GM23338 (cell line): ENCODE data around the gene EXOC6. TPM values are rescaled to one million over a fixed set of nuclear protein-coding genes. Genes with fewer than 3 reads are reported as not detected.

Source experiments
- ATAC-seq: fragments of 200-7000 bp; cut with Tn5 transposase; 3 replicates; pipeline ENCODE4 v1.9.1; 2020
- DNase-seq: peaks from one replicate; pipeline ENCODE4 v3.0.0-alpha.2; 2015; ENCODE audit warnings: low spot score
- H2AFZ ChIP-seq: fragments of 200-600 bp; sonication (generic); 2 replicates; pipeline ENCODE4 v1.8.0; 2016; ENCODE audit warnings: antibody characterized with exemption, mild to moderate bottlenecking, moderate library complexity
- H3F3A ChIP-seq: fragments of 200-600 bp; sonication (generic); replicated peaks from 2 replicates; pipeline ENCODE4 v1.8.0; 2017; ENCODE audit warnings: antibody characterized with exemption, mixed run types, low read depth
- H3K27ac ChIP-seq: fragments of 200-600 bp; sonication (generic); 2 replicates; pipeline ENCODE4 v1.6.1; 2016; ENCODE audit warnings: low read depth
- H3K27me3 ChIP-seq: fragments of 200-600 bp; sonication (generic); 2 replicates; pipeline ENCODE4 v1.8.0; 2016; ENCODE audit warnings: mild to moderate bottlenecking, mixed run types, moderate library complexity; ENCODE audit not compliant: insufficient read depth
- H3K36me3 ChIP-seq: fragments of 200-600 bp; sonication (generic); 2 replicates; pipeline ENCODE4 v1.8.0; 2016; ENCODE audit warnings: mild to moderate bottlenecking; ENCODE audit not compliant: insufficient read depth
- H3K4me1 ChIP-seq: fragments of 200-600 bp; sonication (generic); 2 replicates; pipeline ENCODE4 v1.8.0; 2016; ENCODE audit warnings: mild to moderate bottlenecking, moderate library complexity; ENCODE audit not compliant: insufficient read depth
- H3K4me2 ChIP-seq: fragments of 200-600 bp; sonication (generic); 2 replicates; pipeline ENCODE4 v1.7.1; 2017; ENCODE audit warnings: mixed run types
- H3K4me3 ChIP-seq: fragments of 200-600 bp; sonication (generic); 2 replicates; pipeline ENCODE4 v1.6.1; 2016; ENCODE audit warnings: mixed run types
- H3K79me2 ChIP-seq: fragments of 200-600 bp; sonication (generic); replicated peaks from 2 replicates; pipeline ENCODE4 v1.8.0; 2017; ENCODE audit warnings: mild to moderate bottlenecking; ENCODE audit not compliant: insufficient read depth
- H3K9me2 ChIP-seq: fragments of 200-600 bp; sonication (generic); 2 replicates; pipeline ENCODE4 v1.8.0; 2017; ENCODE audit not compliant: insufficient read depth
- H4K20me1 ChIP-seq: fragments of 200-600 bp; sonication (generic); replicated peaks from 2 replicates; pipeline ENCODE4 v1.8.0; 2017; ENCODE audit warnings: mild to moderate bottlenecking; ENCODE audit not compliant: insufficient read depth
- H3K27ac Mint-ChIP-seq: 2 replicates; pipeline ENCODE4 v1.8.0; 2020; ENCODE audit warnings: inconsistent platforms, mild to moderate bottlenecking, moderate library complexity, mixed read lengths
- H3K27me3 Mint-ChIP-seq: 3 replicates; pipeline ENCODE4 v1.8.0; 2022; ENCODE audit warnings: low read depth, mild to moderate bottlenecking, moderate library complexity, mixed read lengths, inconsistent platforms; ENCODE audit not compliant: insufficient read depth, poor library complexity
- H3K36me3 Mint-ChIP-seq: 3 replicates; pipeline ENCODE4 v1.8.0; 2021; ENCODE audit warnings: low read depth, mild to moderate bottlenecking, inconsistent platforms, moderate library complexity, mixed read lengths
- H3K4me1 Mint-ChIP-seq: 3 replicates; pipeline ENCODE4 v1.8.0; 2020; ENCODE audit warnings: mild to moderate bottlenecking, inconsistent platforms, mixed read lengths
- H3K4me3 Mint-ChIP-seq: 3 replicates; pipeline ENCODE4 v1.8.0; 2021; ENCODE audit warnings: moderate library complexity, mild to moderate bottlenecking, inconsistent platforms, mixed read lengths
- H3K9me3 Mint-ChIP-seq: 3 replicates; pipeline ENCODE4 v1.8.0; 2020; ENCODE audit warnings: moderate library complexity, mild to moderate bottlenecking, inconsistent platforms, mixed read lengths
- CTCF ChIP-seq, 2 experiments: fragments of 200-600 bp in 1 of 2; sonication (generic) in 1 of 2; conservative IDR thresholded peaks; 2 replicates each; pipeline versions ENCODE4 v1.5.1 to v1.6.1; 2016 to 2017; ENCODE audit warnings: antibody characterized with exemption in 2 of 2, low read depth in 2 of 2, mild to moderate bottlenecking in 2 of 2, moderate library complexity in 1 of 2
- ETS1 ChIP-seq: IDR thresholded peaks from 2 replicates; pipeline ENCODE4 v1.6.1; 2016; ENCODE audit warnings: antibody characterized with exemption
- EZH2phosphoT487 ChIP-seq: fragments of 200-600 bp; sonication (generic); IDR thresholded peaks from one replicate; pipeline ENCODE4 v1.8.1; 2018; ENCODE audit warnings: antibody characterized with exemption; ENCODE audit not compliant: unreplicated experiment
- JUNB ChIP-seq: IDR thresholded peaks from one replicate; pipeline ENCODE4 v1.6.1; 2016; ENCODE audit warnings: antibody characterized with exemption; ENCODE audit not compliant: unreplicated experiment
- STAT1 ChIP-seq: IDR thresholded peaks from one replicate; pipeline ENCODE4 v1.6.1; 2016; ENCODE audit warnings: antibody characterized with exemption; ENCODE audit not compliant: unreplicated experiment
- ZNF114 ChIP-seq: fragments of 250-450 bp; sonication (Bioruptor Pico); IDR thresholded peaks from 2 replicates; pipeline ENCODE4 v1.5.0; 2020; ENCODE audit warnings: mild to moderate bottlenecking, moderate library complexity
- ZNF331 ChIP-seq: fragments of 250-450 bp; sonication (Bioruptor Pico); IDR thresholded peaks from 2 replicates; pipeline ENCODE4 v1.5.0; 2020; ENCODE audit warnings: low read depth, mild to moderate bottlenecking, moderate library complexity
- polyA plus RNA-seq: library from polyadenylated mRNA; unstranded; fragments of >200 nt; fragmentation: Nextera tagmentation; extraction: Ambion mirVana; gene quantifications from 2 replicates; pipeline ENCODE4 v1.2.1, GENCODE V29; 2016
- total RNA-seq: library from RNA; depleted of rRNA; stranded (reverse); fragments of >200 nt; shearing (Covaris generic); gene quantifications from 2 replicates; pipeline ENCODE4 v1.2.3, GENCODE V29; 2014
- TF ChIP-seq, protein P1 (sequence below): IDR thresholded peaks from one replicate; pipeline ENCODE4 v1.6.1; 2018; ENCODE audit warnings: antibody characterized with exemption; ENCODE audit not compliant: unreplicated experiment

EXOC6 gene
- total and polyA plus RNA-seq, 2 experiments from 2014 or later = 5.0 to 6.0 TPM

DNA sequence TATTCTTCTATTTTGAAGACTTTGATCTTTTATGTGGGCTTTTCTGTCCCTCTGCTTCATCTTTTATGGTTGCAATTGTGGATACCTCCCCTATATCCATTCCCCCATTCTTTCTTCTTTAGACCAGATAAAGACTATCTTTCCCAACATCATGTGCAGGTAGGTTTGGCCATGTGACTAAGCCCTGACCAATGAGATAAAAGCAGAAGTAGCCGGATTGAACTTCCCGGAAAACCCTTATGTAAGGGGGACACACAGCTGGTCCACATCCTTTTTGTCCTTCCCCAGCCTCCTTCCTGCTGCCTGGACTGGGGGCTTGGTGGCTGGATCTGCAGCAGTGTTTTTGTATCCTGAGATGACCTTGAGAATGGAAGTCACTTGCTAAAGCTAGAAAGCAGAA is 33.5 kb upstream of the EXOC6 start (continued):
- TF ChIP-seq, protein P1, sequence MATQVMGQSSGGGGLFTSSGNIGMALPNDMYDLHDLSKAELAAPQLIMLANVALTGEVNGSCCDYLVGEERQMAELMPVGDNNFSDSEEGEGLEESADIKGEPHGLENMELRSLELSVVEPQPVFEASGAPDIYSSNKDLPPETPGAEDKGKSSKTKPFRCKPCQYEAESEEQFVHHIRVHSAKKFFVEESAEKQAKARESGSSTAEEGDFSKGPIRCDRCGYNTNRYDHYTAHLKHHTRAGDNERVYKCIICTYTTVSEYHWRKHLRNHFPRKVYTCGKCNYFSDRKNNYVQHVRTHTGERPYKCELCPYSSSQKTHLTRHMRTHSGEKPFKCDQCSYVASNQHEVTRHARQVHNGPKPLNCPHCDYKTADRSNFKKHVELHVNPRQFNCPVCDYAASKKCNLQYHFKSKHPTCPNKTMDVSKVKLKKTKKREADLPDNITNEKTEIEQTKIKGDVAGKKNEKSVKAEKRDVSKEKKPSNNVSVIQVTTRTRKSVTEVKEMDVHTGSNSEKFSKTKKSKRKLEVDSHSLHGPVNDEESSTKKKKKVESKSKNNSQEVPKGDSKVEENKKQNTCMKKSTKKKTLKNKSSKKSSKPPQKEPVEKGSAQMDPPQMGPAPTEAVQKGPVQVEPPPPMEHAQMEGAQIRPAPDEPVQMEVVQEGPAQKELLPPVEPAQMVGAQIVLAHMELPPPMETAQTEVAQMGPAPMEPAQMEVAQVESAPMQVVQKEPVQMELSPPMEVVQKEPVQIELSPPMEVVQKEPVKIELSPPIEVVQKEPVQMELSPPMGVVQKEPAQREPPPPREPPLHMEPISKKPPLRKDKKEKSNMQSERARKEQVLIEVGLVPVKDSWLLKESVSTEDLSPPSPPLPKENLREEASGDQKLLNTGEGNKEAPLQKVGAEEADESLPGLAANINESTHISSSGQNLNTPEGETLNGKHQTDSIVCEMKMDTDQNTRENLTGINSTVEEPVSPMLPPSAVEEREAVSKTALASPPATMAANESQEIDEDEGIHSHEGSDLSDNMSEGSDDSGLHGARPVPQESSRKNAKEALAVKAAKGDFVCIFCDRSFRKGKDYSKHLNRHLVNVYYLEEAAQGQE = no peak
- TF ChIP-seq ZNF331 (CRISPR knock-in tag) (no peak), STAT1 (no peak), ETS1 (no peak), CTCF (conservative IDR thresholded peaks at IDR 0.05; ENCODE audit: low read depth in 2 of 2) (no peak), ZNF114 (no peak), JUNB (no peak), EZH2phosphoT487 (no peak)

- Histone ChIP-seq H3K36me3 (no peaks in the 10 kb centered on the region), H3K27ac (no peak overlapping the region), H3K4me1 (no peaks in the 10 kb centered on the region), H3K79me2 (no peaks in the 10 kb centered on the region), H4K20me1 (no peaks in the 10 kb centered on the region), H3K27me3 (no peaks in the 10 kb centered on the region), H2AFZ (no peak overlapping the region), H3K4me3 (no peak overlapping the region), H3K9me2 (0 out of 2 replicates have a peak, but pooled peaks cover 10% of the 10 kb centered on the region), H3K4me2 (no peak overlapping the region), H3F3A (no peaks in the 10 kb centered on the region)
- DNase-seq (no peak), ATAC-seq (no peak)
- H3K36me3 Mint-ChIP-seq = no peaks in the 10 kb centered on the region
- no peaks in the 10 kb centered on the region for H3K9me3 Mint-ChIP-seq
- no peak for TF ChIP-seq STAT1
- TF ChIP-seq ZNF331 (CRISPR knock-in tag) = no peak
- no peak for TF ChIP-seq EZH2phosphoT487
- H3K27ac Mint-ChIP-seq = no peak overlapping the region
- peaks cover 2% of the 10 kb centered on the region for H3K27me3 Mint-ChIP-seq
- H3K4me1 Mint-ChIP-seq = no peaks in the 10 kb centered on the region
- no peak overlapping the region for H3K4me3 Mint-ChIP-seq
Measured at GRCh38 chr10:92816091-92816531, 32.2 kb upstream of the EXOC6 start.
